NCI-H2196 (cell line): ENCODE data around the gene AVPI1.
"Not testable (repeated sequence)": the region's sequence is repeated elsewhere in the genome, so short reads cannot be mapped to it uniquely, and the experiment has no call there.

Experiments used
- DNase-seq: peaks from one replicate; lab custom pipeline; 2025; ENCODE audit not compliant: unreplicated experiment; lab: John Stamatoyannopoulos, UW

Gene AVPI1

DNA sequence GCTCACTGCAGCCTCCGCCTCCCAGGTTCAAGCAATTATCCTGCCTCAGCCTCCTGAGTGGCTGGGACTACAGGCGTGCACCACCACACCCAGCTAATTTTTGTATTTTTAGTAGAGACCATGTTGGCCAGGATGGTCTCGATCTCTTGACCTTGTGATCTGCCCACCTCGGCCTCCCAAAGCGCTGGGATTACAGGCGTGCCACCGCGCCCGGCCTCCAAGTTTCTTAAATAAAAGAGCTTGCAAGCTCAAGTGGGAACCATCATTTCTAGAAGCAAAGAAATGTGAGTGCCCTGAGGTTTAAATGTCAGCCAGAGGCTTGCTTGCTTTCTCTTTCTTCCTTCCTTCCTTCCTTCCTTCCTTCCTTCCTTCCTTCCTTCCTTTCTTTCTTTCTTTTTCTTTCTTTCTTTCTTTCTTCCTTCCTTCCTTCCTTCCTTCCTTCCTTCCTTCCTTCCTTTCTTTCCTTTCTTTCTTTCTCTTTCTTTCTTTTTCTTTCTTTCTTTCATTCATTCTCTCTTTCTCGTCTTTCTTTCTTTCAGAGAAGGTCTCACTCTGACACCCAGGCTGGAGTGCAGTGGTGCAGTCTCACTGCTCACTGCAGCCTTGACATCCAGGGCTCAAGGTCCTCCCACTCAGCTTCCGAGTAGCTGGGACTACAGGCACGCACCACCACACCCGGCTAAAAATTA is 44.4 kb downstream of the AVPI1 start:
- DNase-seq, result not testable (repeated sequence)

DNA sequence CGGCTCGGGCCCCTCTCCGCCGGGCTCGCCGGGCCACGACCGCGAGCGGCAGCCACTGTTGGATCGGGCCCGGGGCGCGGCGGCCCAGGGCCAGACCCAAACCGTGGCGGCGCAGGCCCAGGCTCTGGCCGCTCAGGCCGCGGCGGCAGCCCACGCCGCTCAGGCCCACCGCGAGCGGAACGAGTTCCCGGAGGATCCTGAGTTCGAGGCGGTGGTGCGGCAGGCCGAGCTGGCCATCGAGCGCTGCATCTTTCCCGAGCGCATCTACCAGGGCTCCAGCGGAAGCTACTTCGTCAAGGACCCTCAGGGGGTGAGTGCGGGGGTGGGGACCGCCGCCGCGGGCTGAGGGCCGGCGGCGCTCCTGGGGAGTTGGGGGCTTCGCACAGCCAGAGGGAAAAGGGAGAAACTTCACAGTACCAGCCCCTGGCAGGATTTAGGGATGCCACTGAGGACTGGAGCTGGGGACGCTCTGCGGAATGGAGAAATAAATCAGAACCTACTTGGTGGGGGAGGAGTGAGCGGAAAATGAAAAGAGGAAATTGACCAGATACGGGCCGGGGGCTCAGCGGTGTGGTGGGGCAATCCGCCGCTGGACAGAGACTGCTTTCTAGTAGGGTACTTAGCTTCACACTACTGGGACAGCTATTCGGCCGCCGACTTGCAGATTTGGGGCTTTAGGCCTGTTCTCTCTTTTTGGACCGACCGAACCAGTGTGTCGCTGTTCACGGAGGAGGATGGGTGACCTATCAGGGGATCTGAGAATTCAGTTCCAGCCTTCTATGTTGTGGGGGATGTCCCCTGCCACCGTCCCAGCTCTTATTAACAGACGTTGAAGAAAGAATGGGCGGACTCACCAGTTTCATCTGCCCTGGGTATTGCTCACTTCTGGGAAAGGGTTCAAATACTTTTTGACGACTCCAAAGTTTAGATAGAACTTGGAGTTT is 45.9 kb downstream of the AVPI1 start:
- no peak for DNase-seq

DNA sequence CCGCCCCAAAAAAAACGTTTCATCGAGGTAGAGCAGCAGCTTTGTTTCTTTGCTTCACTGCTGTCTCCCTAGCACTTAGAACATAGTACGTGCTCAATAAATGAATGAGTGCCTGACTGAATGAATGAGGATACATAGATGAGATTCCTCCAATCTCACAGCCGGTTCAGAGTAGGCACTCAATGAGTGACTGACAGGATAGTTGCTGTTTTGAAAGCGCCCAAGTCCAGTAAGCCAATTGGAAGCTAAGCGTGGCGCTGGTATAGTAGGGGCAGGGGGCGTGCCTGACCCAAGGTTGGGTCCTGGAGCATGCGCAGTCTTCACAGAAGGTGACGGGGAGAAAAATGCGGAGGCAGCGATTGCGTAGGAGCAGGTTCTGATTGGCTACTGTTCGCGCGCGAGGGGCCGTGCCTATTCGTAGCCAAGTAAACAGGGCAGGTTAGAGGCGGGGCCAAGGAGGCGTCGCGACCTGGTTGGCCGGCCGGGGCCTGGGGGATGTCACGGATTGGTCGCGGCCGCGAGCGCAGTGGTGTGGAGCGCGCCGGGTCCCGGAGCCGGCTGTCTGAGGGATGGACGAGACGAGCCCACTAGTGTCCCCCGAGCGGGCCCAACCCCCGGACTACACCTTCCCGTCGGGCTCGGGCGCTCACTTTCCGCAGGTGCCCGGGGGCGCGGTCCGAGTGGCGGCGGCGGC is 46.7 kb downstream of the AVPI1 start, which contains the start of gene PI4K2A:
PI4K2A (plus strand) TSS at position 498 of the 694 bp plus-strand sequence; CDS start at position 570, 72 bp downstream.
- DNase-seq, result peak; percentile 99

DNA sequence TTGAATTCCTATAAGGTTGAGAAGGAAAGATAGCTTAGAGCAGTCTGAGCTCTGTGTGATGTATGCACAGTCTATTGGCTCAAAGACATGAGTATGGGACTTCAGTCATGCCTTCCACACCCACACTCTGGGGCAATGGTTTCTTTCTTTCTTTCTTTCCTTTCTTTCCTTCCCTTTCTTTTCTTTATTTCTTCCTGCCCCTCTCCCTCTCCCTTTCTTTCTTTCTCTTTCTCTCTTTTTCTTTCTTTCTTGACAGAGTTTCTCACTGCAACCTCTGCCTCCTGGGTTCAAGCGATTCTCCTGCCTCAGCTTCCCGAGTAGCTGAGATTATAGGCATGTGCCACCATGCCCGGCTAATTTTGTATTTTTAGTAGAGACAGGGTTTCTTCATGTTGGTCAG is 48.0 kb downstream of the AVPI1 start:
- DNase-seq, result not testable (repeated sequence)

DNA sequence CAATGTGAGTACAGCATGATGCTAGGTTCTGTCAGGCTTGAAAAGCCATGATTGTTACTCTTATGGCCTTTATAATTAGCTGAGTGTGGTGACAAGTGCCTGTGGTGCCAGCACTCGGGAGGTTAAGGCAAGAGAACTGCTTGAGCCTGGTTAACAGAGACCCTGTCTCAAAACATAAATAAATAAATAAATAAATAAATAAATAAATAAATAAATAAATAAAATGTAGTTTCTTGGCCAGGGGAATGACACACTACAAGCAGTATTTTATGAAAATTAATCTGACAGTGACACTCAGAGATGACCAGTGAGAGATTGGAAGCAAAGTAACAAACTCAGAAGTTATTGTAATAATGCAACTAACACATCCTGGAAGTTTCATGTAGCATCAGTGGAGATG is 51.5 kb downstream of the AVPI1 start:
- DNase-seq, result no peak

DNA sequence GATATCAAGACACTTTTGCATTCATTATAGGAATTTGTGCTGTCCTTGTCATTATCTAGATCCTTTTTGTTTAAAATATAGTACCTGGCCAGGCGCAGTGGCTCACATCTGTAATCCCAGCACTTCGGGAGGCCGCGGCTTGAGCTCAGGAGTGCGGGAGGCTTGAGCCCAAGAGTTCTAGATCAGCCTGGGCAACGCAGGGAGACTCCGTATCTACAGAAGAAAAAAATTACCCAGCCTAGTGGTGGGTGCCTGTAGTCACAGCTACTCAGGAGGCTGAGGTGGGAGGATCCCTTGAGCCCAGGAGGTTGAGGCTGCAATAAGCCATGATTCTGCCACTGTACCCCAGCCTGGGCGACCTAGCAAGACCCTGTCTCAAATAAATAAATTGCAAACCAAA is 53.1 kb downstream of the AVPI1 start:
- no peak for DNase-seq

DNA sequence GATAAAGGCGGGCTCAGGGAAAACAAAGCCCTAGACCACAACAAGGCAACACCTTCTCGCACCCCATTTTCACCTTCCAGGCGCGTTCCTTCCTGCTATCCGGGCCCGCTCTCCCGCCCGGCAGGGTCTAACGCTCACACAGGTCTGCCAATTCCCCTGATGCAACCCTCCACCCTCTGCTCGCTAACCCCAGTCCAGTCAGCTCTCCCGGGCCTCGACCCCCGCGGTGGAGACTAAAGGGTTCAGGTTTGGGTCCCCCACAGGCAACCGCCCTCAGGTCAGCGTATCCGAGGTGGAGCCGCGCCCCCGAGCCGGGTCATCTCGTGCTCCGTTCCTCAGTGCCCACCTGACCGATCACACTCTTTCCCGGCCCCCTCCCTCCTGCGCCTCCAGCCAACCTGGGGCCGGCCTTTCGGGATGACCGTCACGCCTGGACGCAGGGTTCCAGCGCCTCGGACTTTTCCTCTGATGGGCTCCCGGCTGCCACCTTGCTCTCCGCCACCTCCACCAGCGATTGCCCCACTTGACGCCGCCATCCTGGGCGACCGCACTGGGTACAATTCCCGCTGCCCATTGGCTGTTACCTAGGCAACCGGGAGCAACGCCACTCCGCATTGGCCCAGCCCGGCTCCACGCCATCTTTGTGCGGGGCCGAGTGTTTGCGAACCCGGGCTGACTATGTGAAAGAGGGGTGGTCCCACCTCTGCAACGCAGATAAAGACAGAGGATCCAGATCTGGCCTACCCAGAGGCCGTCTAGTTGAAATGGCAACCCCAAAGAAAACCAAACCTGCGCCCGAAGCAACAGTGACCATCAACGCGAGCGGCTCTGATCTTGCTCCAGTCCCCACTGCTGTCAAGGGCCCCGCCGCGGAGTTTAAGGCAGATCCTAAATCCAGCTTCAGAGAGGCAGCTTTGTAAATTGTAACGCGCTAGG is 53.8 kb downstream of the AVPI1 start, which contains the start of gene MORN4:
MORN4 (minus strand) TSS at position 552 of the 936 bp plus-strand sequence. CDS start 13,847 bp downstream, outside the sequence.
- peak; percentile 86 for DNase-seq

DNA sequence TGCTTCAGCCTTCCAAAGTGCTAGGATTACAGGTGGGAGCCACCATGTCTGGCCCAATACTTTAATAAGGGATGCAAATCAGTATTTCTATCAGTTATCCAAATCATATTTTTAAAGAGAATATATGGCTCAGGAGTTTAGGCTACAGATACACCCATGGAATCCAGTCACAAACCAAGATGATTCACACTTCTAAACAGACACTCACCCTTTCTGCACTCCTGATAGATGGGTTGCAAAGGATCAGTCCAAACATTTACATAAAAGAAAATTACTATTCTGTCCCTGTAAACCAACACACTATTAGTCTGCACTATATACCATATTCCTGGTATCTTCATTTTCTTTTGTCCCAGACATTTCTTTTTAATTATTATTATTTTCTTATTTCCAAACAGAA is 55.9 kb downstream of the AVPI1 start:
- no peak for DNase-seq

DNA sequence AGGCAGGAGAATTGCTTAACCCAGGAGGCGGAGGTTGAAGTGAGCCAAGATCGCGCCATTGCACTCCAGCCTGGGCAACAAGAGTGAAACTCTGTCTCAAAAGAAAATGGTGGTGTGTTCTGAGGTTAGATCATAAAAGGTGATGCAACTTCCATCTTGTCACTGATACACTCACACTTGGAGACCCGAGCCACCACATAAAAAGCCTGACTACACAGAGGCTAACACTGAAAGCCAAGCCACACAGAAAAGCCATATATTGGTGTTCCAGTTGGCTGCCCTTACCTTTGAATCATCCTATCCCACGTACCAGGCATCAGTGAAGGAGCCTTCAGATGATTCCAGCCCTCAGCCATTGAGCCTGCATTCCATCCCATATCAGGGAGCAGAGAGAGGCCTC is 57.8 kb downstream of the AVPI1 start:
- no peak for DNase-seq

DNA sequence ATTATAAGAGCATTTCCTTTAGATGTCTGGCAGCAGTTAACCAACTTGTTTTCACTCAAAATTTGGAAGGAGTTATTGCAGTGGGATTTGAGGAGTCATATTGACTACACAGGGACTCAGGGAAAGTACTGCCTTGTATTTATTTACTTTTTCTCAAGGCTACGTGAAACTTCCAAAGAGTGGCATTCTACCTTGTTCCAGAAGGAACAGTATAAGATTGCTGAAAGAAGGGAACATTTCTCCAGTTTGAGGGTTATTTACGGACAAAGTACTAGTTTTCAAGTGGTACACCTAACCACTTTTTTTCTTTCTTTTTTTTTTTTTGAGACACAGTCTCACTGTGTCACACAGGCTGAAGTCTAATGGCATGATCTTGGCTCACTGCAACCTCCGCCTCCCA is 58.8 kb downstream of the AVPI1 start:
- DNase-seq, result no peak

DNA sequence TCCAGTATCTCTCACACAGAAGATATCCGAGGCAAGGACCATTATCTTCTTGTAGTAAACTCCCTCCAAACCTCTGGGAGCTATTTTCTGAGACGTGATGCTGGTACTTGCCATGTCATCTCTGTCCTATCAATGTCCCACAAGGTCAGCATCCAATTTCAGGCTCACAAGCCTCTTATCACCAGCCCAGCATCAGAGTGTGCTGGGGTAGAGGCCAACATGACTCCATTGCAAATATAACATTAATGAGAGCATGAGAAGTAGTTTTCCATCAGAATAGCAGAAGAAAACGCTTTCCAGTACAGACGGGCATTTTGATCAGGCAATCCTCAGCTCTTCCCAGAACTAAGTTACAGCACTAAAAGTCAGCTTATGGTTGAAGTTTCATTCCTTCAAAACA is 59.3 kb downstream of the AVPI1 start:
- no peak for DNase-seq
